SK-N-SH (cell line): ENCODE results near the gene PRM1. TPM values are rescaled to one million over a fixed set of nuclear protein-coding genes. Genes with fewer than 3 reads are reported as not detected.

Source experiments
- CTCF ChIA-PET: fragments of 300-600, 350-600 bp; formaldehyde crosslinking; extraction: SDS; loops from one replicate; lab custom pipeline; 2021; lab: Yijun Ruan, JAX
- POLR2A ChIA-PET: fragments of 350-600 bp; sonication (Branson Sonifier 250); formaldehyde crosslinking; extraction: SDS; loops from one replicate; lab custom pipeline; 2020; ENCODE audit warnings: antibody characterized with exemption, inconsistent platforms; lab: Yijun Ruan, JAX
- DNase-seq: peaks from one replicate; pipeline ENCODE4 v3.0.0; 2012
- H2AFZ ChIP-seq: fragments of 200-600 bp; sonication (generic); 2 replicates; pipeline ENCODE4 v1.8.1; 2016; ENCODE audit warnings: antibody characterized with exemption, mild to moderate bottlenecking, low read depth
- H3F3A ChIP-seq: fragments of 200-600 bp; sonication (generic); replicated peaks from 2 replicates; pipeline ENCODE3; 2016; ENCODE audit warnings: antibody characterized with exemption, mild to moderate bottlenecking; ENCODE audit not compliant: insufficient read depth
- H3K27ac ChIP-seq, 2 experiments: fragments of 200-500 bp in 1 of 2; fragments of 200-600 bp in 1 of 2; sonication (Bioruptor generic) in 1 of 2; sonication (generic), shearing (Covaris generic) in 1 of 2; 2 replicates each; pipeline versions ENCODE4 v1.5.1 to v1.6.1; 2014 to 2016; ENCODE audit warnings: low read depth in 2 of 2, inconsistent platforms in 1 of 2, low read length in 1 of 2, mild to moderate bottlenecking in 1 of 2, mixed read lengths in 1 of 2
- H3K27me3 ChIP-seq: fragments of 200-600 bp; sonication (generic), shearing (Covaris generic); 2 replicates; pipeline ENCODE4 v1.6.1; 2016; ENCODE audit warnings: mixed run types; ENCODE audit not compliant: insufficient read depth
- H3K36me3 ChIP-seq, 2 experiments: fragments of 200-500 bp in 1 of 2; fragments of 200-600 bp in 1 of 2; sonication (Bioruptor generic) in 1 of 2; sonication (generic) in 1 of 2; replicated peaks in 1 of 2; 2 replicates each; pipeline versions ENCODE3 to v1.5.1; 2014 to 2016; ENCODE audit warnings: low read length in 1 of 2, mild to moderate bottlenecking in 1 of 2; ENCODE audit not compliant: insufficient read depth in 2 of 2, control insufficient read depth in 1 of 2
- H3K4me1 ChIP-seq, 2 experiments: fragments of 200-500 bp in 1 of 2; fragments of 200-600 bp in 1 of 2; sonication (Bioruptor generic) in 1 of 2; sonication (generic), shearing (Covaris generic) in 1 of 2; 2 replicates each; pipeline versions ENCODE4 v1.5.1 to v1.6.1; 2014 to 2016; ENCODE audit warnings: low read depth in 1 of 2, low read length in 1 of 2, mixed run types in 1 of 2; ENCODE audit not compliant: insufficient read depth in 2 of 2, control insufficient read depth in 1 of 2
- H3K4me2 ChIP-seq: fragments of 200-600 bp; sonication (generic), shearing (Covaris generic); 2 replicates; pipeline ENCODE4 v1.6.1; 2017; ENCODE audit warnings: mixed run types
- H3K4me3 ChIP-seq, 2 experiments: fragments of 200-500 bp in 1 of 2; fragments of 200-600 bp in 1 of 2; sonication (Bioruptor generic) in 1 of 2; sonication (generic), shearing (Covaris generic) in 1 of 2; 2 replicates each; pipeline versions ENCODE4 v1.5.1 to v1.8.1; 2014 to 2016; ENCODE audit warnings: low read depth in 2 of 2, inconsistent platforms in 1 of 2, low read length in 1 of 2, mild to moderate bottlenecking in 1 of 2, mixed read lengths in 1 of 2, moderate library complexity in 1 of 2
- H3K79me2 ChIP-seq: fragments of 200-600 bp; sonication (generic); 2 replicates; pipeline ENCODE4 v1.8.1; 2017; ENCODE audit warnings: mild to moderate bottlenecking; ENCODE audit not compliant: insufficient read depth
- H3K9ac ChIP-seq: fragments of 200-600 bp; sonication (generic); 2 replicates; pipeline ENCODE4 v1.6.1; 2017; ENCODE audit warnings: mixed run types
- H3K9me2 ChIP-seq: fragments of 200-600 bp; sonication (generic); 2 replicates; pipeline ENCODE4 v1.6.1; 2017; ENCODE audit warnings: mixed run types
- H3K9me3 ChIP-seq: fragments of 200-600 bp; sonication (generic); 2 replicates; pipeline ENCODE4 v1.6.1; 2017; ENCODE audit warnings: mixed run types, mild to moderate bottlenecking, moderate library complexity
- H4K20me1 ChIP-seq: fragments of 200-600 bp; sonication (generic); 2 replicates; pipeline ENCODE4 v1.6.1; 2017; ENCODE audit warnings: mild to moderate bottlenecking, mixed run types; ENCODE audit not compliant: insufficient read depth
- CHD2 ChIP-seq: fragments of 150-350 bp; IDR thresholded peaks from 2 replicates; pipeline ENCODE4 v1.6.1; 2018; ENCODE audit warnings: low read length; ENCODE audit not compliant: partially characterized antibody
- EZH2phosphoT487 ChIP-seq: fragments of 200-600 bp; sonication (generic); IDR thresholded peaks from 2 replicates; pipeline ENCODE4 v1.6.1; 2017; ENCODE audit warnings: low read depth, mixed run types, mild to moderate bottlenecking, antibody characterized with exemption, moderate library complexity, borderline replicate concordance
- FOSL2 ChIP-seq: IDR thresholded peaks from 2 replicates; pipeline ENCODE4 v1.4.0; 2012; ENCODE audit warnings: low read depth, mild to moderate bottlenecking, moderate library complexity, borderline replicate concordance
- FOXJ3 ChIP-seq: sonication (generic); formaldehyde crosslinking; IDR thresholded peaks from 2 replicates; pipeline ENCODE4 v1.5.1; 2020; ENCODE audit warnings: mild to moderate bottlenecking, missing genetic modification reagents
- GABPA ChIP-seq: IDR thresholded peaks from 2 replicates; pipeline ENCODE4 v1.4.0; 2012; ENCODE audit warnings: low read depth, mild to moderate bottlenecking
- IRF3 ChIP-seq: fragments of 150-350 bp; IDR thresholded peaks from 2 replicates; pipeline ENCODE4 v1.6.1; 2016; ENCODE audit warnings: mild to moderate bottlenecking, low read depth, low read length
- JUND ChIP-seq: IDR thresholded peaks from 2 replicates; pipeline ENCODE4 v1.4.0; 2012
- MAX ChIP-seq: IDR thresholded peaks from 2 replicates; pipeline ENCODE4 v1.4.0; 2012; ENCODE audit warnings: low read depth
- MEF2A ChIP-seq: IDR thresholded peaks from 2 replicates; pipeline ENCODE4 v1.4.0; 2012; ENCODE audit warnings: low read depth, borderline replicate concordance
- MXI1 ChIP-seq: IDR thresholded peaks from 2 replicates; pipeline ENCODE4 v1.6.1; 2012; ENCODE audit warnings: mild to moderate bottlenecking, low read depth, low read length, improper control_type of control experiment
- NFIC ChIP-seq: IDR thresholded peaks from 2 replicates; pipeline ENCODE4 v1.4.0; 2012; ENCODE audit warnings: borderline replicate concordance
- RFX5 ChIP-seq: IDR thresholded peaks from 2 replicates; pipeline ENCODE4 v1.6.1; 2012; ENCODE audit warnings: mild to moderate bottlenecking, improper control_type of control experiment, low read length
- TAF1 ChIP-seq: IDR thresholded peaks from 2 replicates; pipeline ENCODE4 v1.6.1; 2012; ENCODE audit warnings: low read depth, mild to moderate bottlenecking, low read length, moderate library complexity, borderline replicate concordance
- TEAD4 ChIP-seq: IDR thresholded peaks from 2 replicates; pipeline ENCODE4 v1.4.0; 2012; ENCODE audit warnings: mild to moderate bottlenecking, borderline replicate concordance; ENCODE audit not compliant: insufficient read depth
- USF1 ChIP-seq: IDR thresholded peaks from 2 replicates; pipeline ENCODE4 v1.4.0; 2012; ENCODE audit warnings: low read depth, borderline replicate concordance
- ZBTB33 ChIP-seq: IDR thresholded peaks from 2 replicates; pipeline ENCODE4 v1.4.0; 2012; ENCODE audit warnings: low read depth, borderline replicate concordance
- WGBS: methylation state at CpG from one replicate; pipeline ENCODE4 v1.1.6; 2017; ENCODE audit warnings: low lambda C conversion rate; 5-methylcytosine and 5-hydroxymethylcytosine counted together
- polyA plus RNA-seq, 3 experiments: library from polyadenylated mRNA; depleted of rRNA; stranded (reverse); fragments of >200 nt; gene quantifications; 2 replicates each; pipeline ENCODE4 v1.2.3, GENCODE V29; 2012

Gene PRM1
- polyA plus RNA-seq, 1 of the 3 experiments (the other 2 are of a cell fraction) = not detected

- Histone ChIP-seq H2AFZ (no peak overlapping the region), H3K9me3 (no peaks in the 10 kb centered on the region)
- 78% methylated on average over 10 of the region's 10 CpGs for WGBS
- TF ChIP-seq MXI1 (no peak), EZH2phosphoT487 (no peak), TAF1 (no peak), GABPA (no peak), ZBTB33 (no peak), USF1 (no peak), MEF2A (no peak), RFX5 (no peak), MAX (no peak), TEAD4 (no peak), JUND (no peak), IRF3 (no peak), FOSL2 (no peak), FOXJ3 (no peak), NFIC (no peak), CHD2 (no peak)
- TF ChIP-seq, all 33 proteins: peak for 0
- H3K4me3 ChIP-seq = no peak overlapping the region
- H4K20me1 ChIP-seq = no peaks in the 10 kb centered on the region
- H3K4me2 ChIP-seq = no peak overlapping the region
- no peaks in the 10 kb centered on the region for H3K4me1 ChIP-seq
- H3F3A ChIP-seq = no peaks in the 10 kb centered on the region
- no peak overlapping the region for H3K27ac ChIP-seq
- no peak for DNase-seq
- no peaks in the 10 kb centered on the region for H3K27me3 ChIP-seq
- ChIA-PET CTCF (no interaction called here), POLR2A (no interaction called here)
- no peak overlapping the region for H3K9ac ChIP-seq
- no peaks in the 10 kb centered on the region for H3K36me3 ChIP-seq
- no peaks in the 10 kb centered on the region for H3K9me2 ChIP-seq
- no peaks in the 10 kb centered on the region for H3K79me2 ChIP-seq
Observed at GRCh38 chr16:11291091-11291703, 10.1 kb upstream of the PRM1 start.
